GM13976 (cell line): ENCODE data around the gene FOXP1.

Experiments
- DNase-seq: peaks from one replicate; pipeline ENCODE4 v3.0.0; 2012; ENCODE audit warnings: low spot score
- in situ Hi-C: fragments of 300-500 bp; cut with MboI; formaldehyde crosslinking; loops from one replicate; pipeline ENCODE4 v1.12.0; 2022; ENCODE audit warnings: low sequenced_read_pairs, mixed read lengths, inconsistent platforms; ENCODE audit not compliant: unreplicated experiment
- TF ChIP-seq, protein P1 (sequence below): IDR thresholded peaks from 2 replicates; pipeline ENCODE4 v1.5.1; 2012; ENCODE audit warnings: borderline replicate concordance, mild to moderate bottlenecking; ENCODE audit not compliant: insufficient read depth; ENCODE audit errors: extremely low read depth, missing control alignments, control extremely low read depth

The FOXP1 gene

DNA sequence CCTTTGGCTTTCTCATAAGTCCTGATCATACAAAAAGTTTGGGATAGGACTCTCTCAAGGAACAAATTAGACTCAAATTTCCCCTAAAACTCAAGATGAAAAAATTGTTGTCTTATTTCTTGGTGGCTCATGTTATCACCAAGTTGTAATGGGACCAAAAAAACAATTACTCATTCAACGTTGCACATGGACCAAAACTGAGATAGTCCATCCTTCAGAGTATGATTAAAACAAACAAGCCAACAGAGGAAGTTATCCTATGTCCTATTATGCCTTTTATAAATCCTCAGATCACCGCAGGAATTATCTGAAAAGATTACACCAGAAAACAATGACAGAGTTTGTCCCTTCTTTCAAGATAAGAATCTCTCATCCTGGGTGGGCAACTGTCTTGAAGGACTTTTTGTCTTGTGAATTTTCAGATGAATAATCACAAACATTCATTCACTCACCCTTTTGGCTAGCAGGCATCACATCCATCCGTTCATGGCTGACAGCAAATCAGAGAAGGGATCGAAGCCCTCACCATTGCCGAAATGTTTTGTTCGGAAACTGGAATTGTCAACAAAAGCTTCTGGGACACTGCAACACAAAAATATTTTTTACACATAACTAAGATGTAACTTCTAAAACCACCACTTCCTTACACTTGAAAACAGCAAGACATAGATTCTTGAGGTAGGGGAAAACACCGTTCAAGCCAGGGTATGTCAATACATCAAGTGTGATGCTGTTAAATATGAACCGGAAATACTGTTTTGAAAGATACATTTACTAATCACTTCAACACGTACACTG, 90.4 kb downstream of the FOXP1 start:
- in situ Hi-C loops = no loop called here
- TF ChIP-seq, protein P1, sequence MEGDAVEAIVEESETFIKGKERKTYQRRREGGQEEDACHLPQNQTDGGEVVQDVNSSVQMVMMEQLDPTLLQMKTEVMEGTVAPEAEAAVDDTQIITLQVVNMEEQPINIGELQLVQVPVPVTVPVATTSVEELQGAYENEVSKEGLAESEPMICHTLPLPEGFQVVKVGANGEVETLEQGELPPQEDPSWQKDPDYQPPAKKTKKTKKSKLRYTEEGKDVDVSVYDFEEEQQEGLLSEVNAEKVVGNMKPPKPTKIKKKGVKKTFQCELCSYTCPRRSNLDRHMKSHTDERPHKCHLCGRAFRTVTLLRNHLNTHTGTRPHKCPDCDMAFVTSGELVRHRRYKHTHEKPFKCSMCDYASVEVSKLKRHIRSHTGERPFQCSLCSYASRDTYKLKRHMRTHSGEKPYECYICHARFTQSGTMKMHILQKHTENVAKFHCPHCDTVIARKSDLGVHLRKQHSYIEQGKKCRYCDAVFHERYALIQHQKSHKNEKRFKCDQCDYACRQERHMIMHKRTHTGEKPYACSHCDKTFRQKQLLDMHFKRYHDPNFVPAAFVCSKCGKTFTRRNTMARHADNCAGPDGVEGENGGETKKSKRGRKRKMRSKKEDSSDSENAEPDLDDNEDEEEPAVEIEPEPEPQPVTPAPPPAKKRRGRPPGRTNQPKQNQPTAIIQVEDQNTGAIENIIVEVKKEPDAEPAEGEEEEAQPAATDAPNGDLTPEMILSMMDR = no peak

DNA sequence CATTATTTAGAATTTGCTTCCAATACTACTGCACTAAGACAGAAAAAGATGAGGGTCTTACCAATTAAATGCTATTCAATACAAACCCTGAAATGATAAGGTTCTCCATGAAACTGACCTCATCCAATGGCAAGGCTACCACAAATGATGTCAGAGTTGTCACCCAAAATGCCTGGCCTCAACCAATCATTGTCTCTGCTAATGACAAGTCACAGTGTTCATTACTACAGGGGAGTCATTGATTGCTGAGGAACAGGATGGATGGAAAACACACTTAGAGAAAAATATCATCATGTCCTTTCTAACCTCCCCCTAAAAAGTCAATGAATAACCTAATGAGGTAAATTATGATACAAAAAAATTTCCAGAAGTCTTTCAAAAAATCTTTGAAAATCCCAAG, 91.0 kb downstream of the FOXP1 start:
- DNase-seq = no peak
- in situ Hi-C loops = no loop called here
- TF ChIP-seq, protein P1 = no peak

More for the DNA sequence above, 90.4 kb downstream of the FOXP1 start:
- no peak for DNase-seq

DNA sequence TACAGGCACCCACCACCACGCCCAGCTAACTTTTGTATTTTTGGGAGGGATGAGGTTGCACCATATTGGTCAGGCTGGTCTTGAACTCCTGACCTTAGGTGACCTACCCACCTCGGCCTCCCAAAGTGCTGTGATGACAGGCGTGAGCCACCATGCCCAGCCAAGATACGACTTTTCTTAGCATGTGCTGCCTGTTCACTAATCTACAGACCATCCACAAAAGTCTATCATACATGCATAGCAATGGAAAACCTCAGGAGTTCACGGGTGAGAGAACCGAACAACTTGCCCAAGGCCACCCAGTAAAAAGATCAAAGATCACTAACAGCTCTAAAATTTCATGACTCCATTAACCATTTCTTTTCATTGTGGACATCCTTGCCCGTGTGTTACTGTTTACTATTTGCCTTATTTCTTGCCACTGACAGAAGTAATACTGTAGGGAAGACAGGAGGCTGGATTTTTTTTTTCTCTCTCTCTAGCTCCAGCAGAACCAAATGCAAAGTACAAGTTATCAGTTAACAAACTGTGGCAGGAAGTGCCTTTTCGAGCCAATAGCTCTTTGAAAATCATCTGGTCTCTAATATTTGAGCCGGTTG, 92.3 kb downstream of the FOXP1 start:
- DNase-seq = no peak
- in situ Hi-C loops = no loop called here
- TF ChIP-seq, protein P1 = no peak

- in situ Hi-C loops = no loop called here
- TF ChIP-seq, protein P1 = no peak
- no peak for DNase-seq
These were observed 92.8 kb downstream of the FOXP1 start for GRCh38 chr3:71490692-71491091.

DNA sequence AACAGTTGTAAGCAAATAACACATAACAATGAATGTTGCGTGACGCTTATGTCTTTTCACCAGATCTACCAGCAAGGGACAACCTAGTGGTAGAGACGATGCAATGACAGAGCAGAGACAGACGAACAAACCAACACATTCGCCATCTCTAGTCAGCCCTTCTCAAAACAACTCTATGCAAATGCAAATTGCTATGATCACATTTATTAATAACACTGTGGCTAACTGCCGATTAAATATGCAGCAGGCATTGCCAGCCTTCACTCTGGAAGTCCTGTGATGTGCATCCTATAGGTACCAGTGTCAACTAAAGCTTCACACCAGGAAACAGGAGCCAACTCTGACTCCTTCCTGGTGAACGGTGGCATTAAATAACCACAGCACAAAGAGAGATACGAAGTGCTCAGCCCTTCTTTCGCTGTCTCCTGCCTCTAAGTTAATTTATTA, 94.2 kb downstream of the FOXP1 start:
- no peak for DNase-seq
- in situ Hi-C loops = no loop called here
- TF ChIP-seq, protein P1 = no peak

DNA sequence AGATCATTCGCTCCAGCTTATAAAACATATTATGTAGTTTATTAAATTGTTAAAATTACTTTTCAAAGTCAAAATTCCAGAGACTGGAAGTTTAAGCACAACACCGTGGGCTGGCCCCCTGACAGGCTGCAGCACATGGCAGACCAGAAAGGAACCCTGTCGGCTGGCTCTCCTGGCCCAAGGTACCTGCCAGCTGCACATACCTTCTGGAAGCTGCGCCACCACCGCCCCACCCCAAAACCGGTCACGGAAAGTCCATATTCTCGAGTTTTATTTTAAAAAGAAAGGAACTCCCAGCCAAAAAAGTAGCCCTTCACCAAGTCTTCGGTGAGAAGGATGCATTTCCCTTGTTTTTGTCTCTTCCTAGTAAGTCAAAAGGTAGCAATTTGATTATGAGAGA, 94.6 kb downstream of the FOXP1 start:
- in situ Hi-C loops = no loop called here
- TF ChIP-seq, protein P1 = no peak
- no peak for DNase-seq

DNA sequence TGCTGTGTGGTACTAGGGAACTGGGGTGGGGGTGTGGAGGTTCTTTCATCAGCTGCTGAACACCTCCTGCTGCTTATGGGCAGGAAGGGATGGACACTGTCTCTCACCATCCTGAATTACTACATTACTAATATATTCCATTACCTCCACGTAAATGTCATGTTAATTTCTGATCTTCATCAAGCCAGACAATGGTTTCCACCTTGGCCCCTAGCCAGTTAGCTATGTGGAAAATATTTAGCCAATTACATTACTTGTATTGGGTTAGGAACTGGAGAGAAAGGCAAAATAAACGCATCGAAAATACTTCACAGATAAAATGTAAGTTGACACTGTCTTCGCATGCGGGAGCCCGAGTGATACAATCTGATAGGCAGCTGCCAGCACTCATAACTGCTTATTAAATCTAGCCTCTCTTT, 95.1 kb downstream of the FOXP1 start:
- in situ Hi-C loops = no loop called here
- no peak for DNase-seq
- TF ChIP-seq, protein P1 = no peak
